H9 (cell line): ENCODE data around the gene UST. TPM values are rescaled to one million over a fixed set of nuclear protein-coding genes. Genes with fewer than 3 reads are reported as not detected.

Experiments
- DNase-seq: peaks from one replicate; pipeline ENCODE4 v3.0.0-alpha.2; 2017
- H2AFZ ChIP-seq: one replicate; pipeline ENCODE4 v1.6.1; 2013; ENCODE audit warnings: mild to moderate bottlenecking, low read length, control low read depth, moderate library complexity
- H2AK5ac ChIP-seq: 2 replicates; pipeline ENCODE4 v1.6.1; 2013; ENCODE audit warnings: low read length, control low read depth, mixed read lengths; ENCODE audit not compliant: insufficient read length
- H2BK120ac ChIP-seq: one replicate; pipeline ENCODE4 v1.6.1; 2013; ENCODE audit warnings: low read depth, mild to moderate bottlenecking, low read length, control low read depth, inconsistent platforms; ENCODE audit not compliant: poor library complexity, severe bottlenecking
- H2BK12ac ChIP-seq: 2 replicates; pipeline ENCODE4 v1.6.1; 2013; ENCODE audit warnings: low read length, control low read depth, mixed read lengths, low read depth; ENCODE audit not compliant: insufficient read length
- H2BK15ac ChIP-seq: 2 replicates; pipeline ENCODE4 v1.6.1; 2013; ENCODE audit warnings: low read depth, low read length, control low read depth
- H2BK20ac ChIP-seq: one replicate; pipeline ENCODE4 v1.6.1; 2013; ENCODE audit warnings: low read depth, mild to moderate bottlenecking, low read length, control low read depth, inconsistent platforms; ENCODE audit not compliant: poor library complexity, severe bottlenecking
- H2BK5ac ChIP-seq: 2 replicates; pipeline ENCODE4 v1.6.1; 2013; ENCODE audit warnings: low read length, control low read depth, mixed read lengths; ENCODE audit not compliant: insufficient read length
- H3K14ac ChIP-seq: 2 replicates; pipeline ENCODE4 v1.6.1; 2013; ENCODE audit warnings: low read length, control low read depth; ENCODE audit not compliant: insufficient read depth
- H3K18ac ChIP-seq: 2 replicates; pipeline ENCODE4 v1.6.1; 2013; ENCODE audit warnings: low read depth, mild to moderate bottlenecking, mixed read lengths, low read length, control low read depth; ENCODE audit not compliant: insufficient read length
- H3K23ac ChIP-seq: 2 replicates; pipeline ENCODE4 v1.6.1; 2013; ENCODE audit warnings: low read length, control low read depth, mixed read lengths, low read depth; ENCODE audit not compliant: insufficient read length
- H3K23me2 ChIP-seq: 2 replicates; pipeline ENCODE4 v1.6.1; 2013; ENCODE audit warnings: low read depth, mild to moderate bottlenecking, mixed read lengths, low read length, control low read depth; ENCODE audit not compliant: insufficient read length, poor library complexity, severe bottlenecking
- H3K27ac ChIP-seq: 2 replicates; pipeline ENCODE4 v1.5.1; 2013; ENCODE audit warnings: low read length, control low read depth, mixed read lengths, low read depth; ENCODE audit not compliant: insufficient read length
- H3K27me3 ChIP-seq: 2 replicates; pipeline ENCODE4 v1.6.1; 2013; ENCODE audit warnings: low read length, control low read depth, inconsistent platforms; ENCODE audit not compliant: insufficient read depth
- H3K4ac ChIP-seq: 2 replicates; pipeline ENCODE4 v1.6.1; 2013; ENCODE audit warnings: low read depth, mild to moderate bottlenecking, control low read depth, inconsistent platforms, low read length, moderate library complexity
- H3K4me1 ChIP-seq: 2 replicates; pipeline ENCODE4 v1.6.1; 2013; ENCODE audit warnings: low read length, control low read depth, inconsistent platforms; ENCODE audit not compliant: insufficient read depth
- H3K4me2 ChIP-seq: 2 replicates; pipeline ENCODE4 v1.6.1; 2013; ENCODE audit warnings: low read length, control low read depth, mixed read lengths; ENCODE audit not compliant: insufficient read length, insufficient read depth
- H3K56ac ChIP-seq: 2 replicates; pipeline ENCODE4 v1.6.1; 2013; ENCODE audit warnings: low read depth, mild to moderate bottlenecking, mixed read lengths, low read length, control low read depth; ENCODE audit not compliant: insufficient read length
- H3K79me1 ChIP-seq: 2 replicates; pipeline ENCODE4 v1.6.1; 2013; ENCODE audit warnings: low read depth, mild to moderate bottlenecking, moderate library complexity, low read length, control low read depth, inconsistent platforms; ENCODE audit not compliant: insufficient read depth, poor library complexity, severe bottlenecking
- H3K79me2 ChIP-seq: 2 replicates; pipeline ENCODE4 v1.6.1; 2013; ENCODE audit warnings: low read length, control low read depth, inconsistent platforms; ENCODE audit not compliant: insufficient read depth
- H3K9ac ChIP-seq: 2 replicates; pipeline ENCODE4 v1.6.1; 2013; ENCODE audit warnings: low read length, control low read depth, mixed read lengths; ENCODE audit not compliant: insufficient read length; ENCODE audit errors: extremely low read depth
- H3K9me3 ChIP-seq: one replicate; pipeline ENCODE4 v1.6.1; 2013; ENCODE audit warnings: low read depth, low read length, inconsistent platforms; ENCODE audit not compliant: control insufficient read depth
- H3T11ph ChIP-seq: one replicate; pipeline ENCODE4 v1.6.1; 2013; ENCODE audit warnings: mild to moderate bottlenecking, low read length, control low read depth, inconsistent platforms
- H4K20me1 ChIP-seq: one replicate; pipeline ENCODE4 v1.6.1; 2013; ENCODE audit not compliant: control insufficient read depth, insufficient read length, insufficient read depth
- H4K5ac ChIP-seq: 2 replicates; pipeline ENCODE4 v1.6.1; 2013; ENCODE audit warnings: low read depth, mild to moderate bottlenecking, mixed read lengths, low read length, control low read depth; ENCODE audit not compliant: insufficient read length
- H4K8ac ChIP-seq: replicated peaks from 2 replicates; pipeline ENCODE4 v1.6.1; 2013; ENCODE audit warnings: low read length, control low read depth, mixed read lengths, low read depth; ENCODE audit not compliant: insufficient read length
- H4K91ac ChIP-seq: 2 replicates; pipeline ENCODE4 v1.6.1; 2013; ENCODE audit warnings: low read depth, mild to moderate bottlenecking, moderate library complexity, mixed read lengths, low read length, control low read depth; ENCODE audit not compliant: insufficient read length
- H3K27ac Mint-ChIP-seq, 3 experiments: 2 replicates in 2 of 3; 3 replicates in 1 of 3; pipeline ENCODE4 v1.8.0; 2020 to 2021; ENCODE audit warnings: mixed read lengths in 3 of 3, mild to moderate bottlenecking in 1 of 3, moderate library complexity in 1 of 3
- H3K27me3 Mint-ChIP-seq: 2 replicates; pipeline ENCODE4 v1.8.0; 2021; ENCODE audit warnings: low read depth, mild to moderate bottlenecking, moderate library complexity, mixed read lengths
- H3K36me3 Mint-ChIP-seq, 3 experiments: 2 replicates in 2 of 3; 3 replicates in 1 of 3; pipeline ENCODE4 v1.8.0; 2020 to 2021; ENCODE audit warnings: low read depth in 3 of 3, mixed read lengths in 3 of 3; ENCODE audit not compliant: insufficient read depth in 1 of 3
- H3K4me1 Mint-ChIP-seq, 2 experiments: 2 replicates each; pipeline ENCODE4 v1.8.0; 2020; ENCODE audit warnings: mixed read lengths in 2 of 2
- H3K4me3 Mint-ChIP-seq, 2 experiments: 2 replicates in 1 of 2; 3 replicates in 1 of 2; pipeline ENCODE4 v1.8.0; 2020 to 2021; ENCODE audit warnings: mild to moderate bottlenecking in 2 of 2, mixed read lengths in 2 of 2, moderate library complexity in 1 of 2
- H3K9me3 Mint-ChIP-seq, 2 experiments: 2 replicates in 1 of 2; 3 replicates in 1 of 2; pipeline ENCODE4 v1.8.0; 2020; ENCODE audit warnings: mild to moderate bottlenecking in 2 of 2, mixed read lengths in 2 of 2, moderate library complexity in 1 of 2
- CTCF ChIP-seq: fragments of 200-600 bp; sonication (generic); conservative IDR thresholded peaks from 3 replicates; pipeline ENCODE4 v1.8.0; 2021; ENCODE audit warnings: antibody characterized with exemption, mild to moderate bottlenecking
- WGBS: extraction: QIAGEN DNeasy Blood & Tissue Kit; methylation state at CpG from one replicate; pipeline ENCODE4 v1.1.7; 2013; ENCODE audit warnings: missing lambda C conversion rate, low lambda C conversion rate, mixed read lengths; ENCODE audit not compliant: insufficient read length; ENCODE audit errors: extremely low coverage; 5-methylcytosine and 5-hydroxymethylcytosine counted together
- total RNA-seq: library from RNA; stranded (reverse); gene quantifications from 2 replicates; pipeline ENCODE4 v1.2.1, GENCODE V29; 2021

UST gene
- total RNA-seq, 1 experiment from 2014 or later = 14.4 TPM

DNA sequence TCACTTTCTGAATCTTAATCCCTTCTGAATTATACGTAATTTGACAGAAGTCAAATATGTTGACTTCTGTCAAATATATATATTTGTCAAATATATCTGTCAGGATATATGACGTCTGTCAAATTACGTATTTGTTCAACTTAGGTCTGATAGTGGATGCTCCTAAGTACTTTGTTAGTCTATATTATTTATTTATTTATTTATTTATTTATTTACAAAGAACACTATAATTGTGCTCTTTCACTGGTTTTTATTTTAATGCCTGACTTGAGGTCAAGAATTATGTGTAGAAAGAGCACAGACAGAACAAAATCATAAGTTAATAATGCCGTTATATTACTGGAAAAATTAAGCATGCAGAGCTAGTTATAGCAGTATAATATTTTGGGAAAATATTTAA, 81.2 kb downstream of the UST start:
- Mint-ChIP-seq H3K27me3 (no peaks in the 10 kb centered on the region), H3K9me3 (peaks cover 0 to 2% of the 10 kb centered on the region in 2 experiments; a peak in 2 of 5 replicates), H3K4me3 (no peak overlapping the region), H3K36me3 (peaks cover 5 to 15% (median 12%) of the 10 kb centered on the region in 3 experiments; a peak in 6 of 7 replicates), H3K27ac (no peak overlapping the region), H3K4me1 (peaks cover 15 to 25% of the 10 kb centered on the region in 2 experiments; a peak in 3 of 4 replicates)
- Histone ChIP-seq H3K23ac (no peak overlapping the region), H4K5ac (no peak overlapping the region), H4K8ac (no peak overlapping the region), H3K27me3 (no peaks in the 10 kb centered on the region), H2BK5ac (no peak overlapping the region), H2AK5ac (no peak overlapping the region), H3K14ac (no peak overlapping the region), H2BK15ac (no peak overlapping the region), H3K18ac (no peak overlapping the region), H3K79me2 (peaks cover 15% of the 10 kb centered on the region; the same call in 1 of the 2 replicates), H3K9me3 (no peaks in the 10 kb centered on the region), H3T11ph (no peak overlapping the region), H2BK120ac (no peak overlapping the region), H2AFZ (no peak overlapping the region), H2BK20ac (no peak overlapping the region), H4K20me1 (no peaks in the 10 kb centered on the region), H3K79me1 (peaks cover 7% of the 10 kb centered on the region), H3K23me2 (no peaks in the 10 kb centered on the region), H3K4me2 (no peak overlapping the region), H4K91ac (no peak overlapping the region), H2BK12ac (no peak overlapping the region), H3K4ac (no peak overlapping the region), H3K27ac (no peak overlapping the region), H3K9ac (no peak overlapping the region), H3K4me1 (no peaks in the 10 kb centered on the region; the same call in 1 of the 2 replicates), H3K56ac (no peak overlapping the region)
- TF ChIP-seq CTCF = no peak
- DNase-seq = no peak
- WGBS = no CpG with 5 or more reads among the region's 4 CpGs
